Mesothelial cell of epicardium (in vitro differentiated cells): ENCODE measurements around the gene IFNK. TPM values are rescaled to one million over a fixed set of nuclear protein-coding genes. Genes with fewer than 3 reads are reported as not detected.

Experiments
- DNase-seq, 2 experiments: peaks; one replicate each; pipeline ENCODE4 v3.0.0; 2021; ENCODE audit warnings: low spot score in 2 of 2; ENCODE audit not compliant: unreplicated experiment in 2 of 2
- H3K27ac Mint-ChIP-seq: 2 replicates; pipeline ENCODE4 v1.8.0; 2021; ENCODE audit warnings: mixed read lengths
- H3K27me3 Mint-ChIP-seq: 2 replicates; pipeline ENCODE4 v1.8.0; 2021; ENCODE audit warnings: low read depth, mixed read lengths
- H3K36me3 Mint-ChIP-seq: 2 replicates; pipeline ENCODE4 v1.8.0; 2021; ENCODE audit warnings: mixed read lengths
- H3K4me1 Mint-ChIP-seq: 2 replicates; pipeline ENCODE4 v1.8.0; 2021; ENCODE audit warnings: mixed read lengths
- H3K4me3 Mint-ChIP-seq: 2 replicates; pipeline ENCODE4 v1.8.0; 2021; ENCODE audit warnings: mild to moderate bottlenecking, moderate library complexity, mixed read lengths
- H3K9me3 Mint-ChIP-seq: 2 replicates; pipeline ENCODE4 v1.8.0; 2021; ENCODE audit warnings: mixed read lengths
- total RNA-seq: library from RNA; stranded (reverse); gene quantifications from 3 replicates; pipeline ENCODE4 v1.2.1, GENCODE V29; 2021
- TF ChIP-seq, protein P1 (sequence below): fragments of 200-600 bp; sonication (generic); IDR thresholded peaks from one replicate; pipeline ENCODE4 v1.5.0; 2021; ENCODE audit warnings: antibody characterized with exemption; ENCODE audit not compliant: unreplicated experiment

The IFNK gene
- total RNA-seq, 1 donor from 2014 or later, result not detected

DNA sequence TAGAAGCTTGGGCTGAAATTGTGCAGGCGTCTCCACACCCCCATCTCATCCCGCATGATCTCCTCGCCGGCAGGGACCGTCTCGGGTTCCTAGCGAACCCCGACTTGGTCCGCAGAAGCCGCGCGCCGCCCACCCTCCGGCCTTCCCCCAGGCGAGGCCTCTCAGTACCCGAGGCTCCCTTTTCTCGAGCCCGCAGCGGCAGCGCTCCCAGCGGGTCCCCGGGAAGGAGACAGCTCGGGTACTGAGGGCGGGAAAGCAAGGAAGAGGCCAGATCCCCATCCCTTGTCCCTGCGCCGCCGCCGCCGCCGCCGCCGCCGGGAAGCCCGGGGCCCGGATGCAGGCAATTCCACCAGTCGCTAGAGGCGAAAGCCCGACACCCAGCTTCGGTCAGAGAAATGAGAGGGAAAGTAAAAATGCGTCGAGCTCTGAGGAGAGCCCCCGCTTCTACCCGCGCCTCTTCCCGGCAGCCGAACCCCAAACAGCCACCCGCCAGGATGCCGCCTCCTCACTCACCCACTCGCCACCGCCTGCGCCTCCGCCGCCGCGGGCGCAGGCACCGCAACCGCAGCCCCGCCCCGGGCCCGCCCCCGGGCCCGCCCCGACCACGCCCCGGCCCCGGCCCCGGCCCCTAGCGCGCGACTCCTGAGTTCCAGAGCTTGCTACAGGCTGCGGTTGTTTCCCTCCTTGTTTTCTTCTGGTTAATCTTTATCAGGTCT is 49.0 kb downstream of the IFNK start, which contains the start of gene C9orf72:
Gene C9orf72, minus strand, starts transcription at position 564 of the 716 bp plus-strand sequence. CDS start 6,361 bp downstream, outside the sequence.
- Mint-ChIP-seq H3K27ac (peak within 1 kb of the TSS; percentile 100), H3K4me1 (peaks cover 29% of the 10 kb centered on the region), H3K36me3 (peaks cover 1% of the 10 kb centered on the region), H3K4me3 (peak within 1 kb of the TSS; percentile 97), H3K9me3 (peaks cover 2% of the 10 kb centered on the region), H3K27me3 (no peaks in the 10 kb centered on the region)
- TF ChIP-seq, protein P1, sequence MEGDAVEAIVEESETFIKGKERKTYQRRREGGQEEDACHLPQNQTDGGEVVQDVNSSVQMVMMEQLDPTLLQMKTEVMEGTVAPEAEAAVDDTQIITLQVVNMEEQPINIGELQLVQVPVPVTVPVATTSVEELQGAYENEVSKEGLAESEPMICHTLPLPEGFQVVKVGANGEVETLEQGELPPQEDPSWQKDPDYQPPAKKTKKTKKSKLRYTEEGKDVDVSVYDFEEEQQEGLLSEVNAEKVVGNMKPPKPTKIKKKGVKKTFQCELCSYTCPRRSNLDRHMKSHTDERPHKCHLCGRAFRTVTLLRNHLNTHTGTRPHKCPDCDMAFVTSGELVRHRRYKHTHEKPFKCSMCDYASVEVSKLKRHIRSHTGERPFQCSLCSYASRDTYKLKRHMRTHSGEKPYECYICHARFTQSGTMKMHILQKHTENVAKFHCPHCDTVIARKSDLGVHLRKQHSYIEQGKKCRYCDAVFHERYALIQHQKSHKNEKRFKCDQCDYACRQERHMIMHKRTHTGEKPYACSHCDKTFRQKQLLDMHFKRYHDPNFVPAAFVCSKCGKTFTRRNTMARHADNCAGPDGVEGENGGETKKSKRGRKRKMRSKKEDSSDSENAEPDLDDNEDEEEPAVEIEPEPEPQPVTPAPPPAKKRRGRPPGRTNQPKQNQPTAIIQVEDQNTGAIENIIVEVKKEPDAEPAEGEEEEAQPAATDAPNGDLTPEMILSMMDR, result no peak
- DNase-seq, result peak; percentile 62 to 79

DNA sequence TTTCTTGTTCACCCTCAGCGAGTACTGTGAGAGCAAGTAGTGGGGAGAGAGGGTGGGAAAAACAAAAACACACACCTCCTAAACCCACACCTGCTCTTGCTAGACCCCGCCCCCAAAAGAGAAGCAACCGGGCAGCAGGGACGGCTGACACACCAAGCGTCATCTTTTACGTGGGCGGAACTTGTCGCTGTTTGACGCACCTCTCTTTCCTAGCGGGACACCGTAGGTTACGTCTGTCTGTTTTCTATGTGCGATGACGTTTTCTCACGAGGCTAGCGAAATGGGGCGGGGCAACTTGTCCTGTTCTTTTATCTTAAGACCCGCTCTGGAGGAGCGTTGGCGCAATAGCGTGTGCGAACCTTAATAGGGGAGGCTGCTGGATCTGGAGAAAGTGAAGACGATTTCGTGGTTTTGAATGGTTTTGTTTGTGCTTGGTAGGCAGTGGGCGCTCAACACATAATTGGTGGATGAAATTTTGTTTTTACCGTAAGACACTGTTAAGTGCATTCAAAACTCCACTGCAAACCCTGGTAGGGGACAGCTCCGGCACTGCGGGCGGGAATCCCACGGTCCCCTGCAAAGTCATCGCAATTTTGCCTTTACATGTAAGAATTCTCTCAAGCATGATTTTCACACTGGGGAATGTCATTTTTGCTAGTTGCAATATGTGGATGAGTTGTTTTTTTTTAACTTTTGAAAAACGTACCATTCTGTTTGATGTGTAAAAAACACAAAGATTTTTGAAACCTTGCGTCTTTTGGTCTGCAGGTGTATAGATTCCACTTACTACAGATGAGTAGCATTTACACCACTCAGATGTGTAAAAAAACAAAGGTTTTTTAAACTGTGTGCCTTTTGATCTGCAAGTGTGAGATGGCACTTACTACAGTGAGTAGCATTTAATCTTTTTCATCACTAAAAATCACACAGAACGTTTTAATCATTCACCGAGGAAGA is 49.8 kb downstream of the IFNK start:
- H3K27me3 Mint-ChIP-seq, result no peaks in the 10 kb centered on the region
- peaks cover 9% of the 10 kb centered on the region for H3K9me3 Mint-ChIP-seq
- peak overlapping the region; percentile 100 for H3K27ac Mint-ChIP-seq
- peak overlapping the region; percentile 97 for H3K4me3 Mint-ChIP-seq
- peaks cover 29% of the 10 kb centered on the region for H3K4me1 Mint-ChIP-seq
- TF ChIP-seq, protein P1, result no peak
- peak; percentile 74 to 83 for DNase-seq
- peaks cover 2% of the 10 kb centered on the region for H3K36me3 Mint-ChIP-seq

Other genes with a start within 250 kb of the IFNK start
- 0.71 to 1.4 TPM (median 1.2 TPM) in 3 replicates for gene EQTN, start 227.1 kb upstream of the IFNK start, total RNA-seq
- gene MOB3B, start 5.5 kb downstream of the IFNK start, total RNA-seq, result 13.6 to 14.8 TPM (median 14.6 TPM) in 3 replicates
- gene C9orf72, start 49.2 kb downstream of the IFNK start, total RNA-seq, result 22.0 to 22.9 TPM (median 22.0 TPM) in 3 replicates